Keratinocyte (primary cell): ENCODE measurements around the gene GLRX5. TPM values are rescaled to one million over a fixed set of nuclear protein-coding genes. Genes with fewer than 3 reads are reported as not detected.
"Not testable (repeated sequence)": the region's sequence is repeated elsewhere in the genome, so short reads cannot be mapped to it uniquely, and the experiment has no call there.

Experiments
- DNase-seq: peaks from one replicate; pipeline ENCODE4 v3.0.0-alpha.2; 2011; ENCODE audit warnings: low read depth, missing footprints, low spot score
- FAIRE-seq: peaks from 2 replicates; lab custom pipeline; 2011; peaks lifted over from hg19 to GRCh38; lab: Jason Lieb, UNC
- H2AFZ ChIP-seq: 2 replicates; pipeline ENCODE4 v1.6.0; 2012; ENCODE audit warnings: low read length, control low read depth, inconsistent platforms; ENCODE audit not compliant: control insufficient read depth
- H3K27ac ChIP-seq: 2 replicates; pipeline ENCODE4 v1.5.1; 2011; ENCODE audit warnings: low read length; ENCODE audit not compliant: control insufficient read depth, insufficient read depth
- H3K27me3 ChIP-seq: 3 replicates; pipeline ENCODE4 v1.6.0; 2011; ENCODE audit warnings: low read length; ENCODE audit not compliant: control insufficient read depth, insufficient read depth; ENCODE audit errors: extremely low read depth
- H3K36me3 ChIP-seq, 2 experiments: 2 replicates in 1 of 2; 3 replicates in 1 of 2; pipeline ENCODE4 v1.5.1; 2011; ENCODE audit warnings: low read length in 2 of 2, mild to moderate bottlenecking in 1 of 2; ENCODE audit not compliant: control insufficient read depth in 2 of 2, insufficient read depth in 2 of 2; ENCODE audit errors: extremely low read depth in 1 of 2
- H3K4me1 ChIP-seq: 3 replicates; pipeline ENCODE4 v1.5.1; 2011; ENCODE audit warnings: low read length; ENCODE audit not compliant: control insufficient read depth, insufficient read depth; ENCODE audit errors: extremely low read depth
- H3K4me2 ChIP-seq: 3 replicates; pipeline ENCODE4 v1.6.0; 2011; ENCODE audit warnings: low read depth, low read length; ENCODE audit not compliant: control insufficient read depth, insufficient read depth; ENCODE audit errors: extremely low read depth
- H3K4me3 ChIP-seq, 3 experiments: fragments of 200-600 bp in 1 of 3; sonication (generic) in 1 of 3; 2 replicates in 2 of 3; 3 replicates in 1 of 3; pipeline ENCODE4 v1.5.1; 2011 to 2016; ENCODE audit warnings: low read length in 3 of 3, mild to moderate bottlenecking in 3 of 3, control low read depth in 2 of 3, inconsistent platforms in 1 of 3, low read depth in 1 of 3, mixed read lengths in 1 of 3, mixed run types in 1 of 3, moderate library complexity in 1 of 3; ENCODE audit not compliant: control insufficient read depth in 2 of 3, insufficient read depth in 2 of 3; ENCODE audit errors: extremely low read depth in 1 of 3
- H3K79me2 ChIP-seq: 2 replicates; pipeline ENCODE4 v1.6.0; 2012; ENCODE audit warnings: low read length; ENCODE audit not compliant: control insufficient read depth, insufficient read depth
- H3K9ac ChIP-seq: 3 replicates; pipeline ENCODE4 v1.6.0; 2011; ENCODE audit warnings: low read length; ENCODE audit not compliant: control insufficient read depth, insufficient read depth; ENCODE audit errors: extremely low read depth
- H3K9me1 ChIP-seq: 3 replicates; pipeline ENCODE4 v1.6.0; 2011; ENCODE audit warnings: low read length; ENCODE audit not compliant: control insufficient read depth, insufficient read depth; ENCODE audit errors: extremely low read depth
- H3K9me3 ChIP-seq: 2 replicates; pipeline ENCODE4 v1.5.1; 2012; ENCODE audit warnings: low read depth, low read length; ENCODE audit not compliant: control insufficient read depth
- H4K20me1 ChIP-seq: 3 replicates; pipeline ENCODE4 v1.6.0; 2011; ENCODE audit warnings: low read length; ENCODE audit not compliant: control insufficient read depth, insufficient read depth; ENCODE audit errors: extremely low read depth
- CTCF ChIP-seq, 3 experiments: IDR thresholded peaks in 1 of 3; conservative IDR thresholded peaks in 1 of 3; optimal IDR thresholded peaks in 1 of 3; 2 replicates in 2 of 3; 3 replicates in 1 of 3; pipeline versions ENCODE3 to v1.5.1; 2011; ENCODE audit warnings: low read length in 3 of 3, mild to moderate bottlenecking in 3 of 3, moderate library complexity in 2 of 3, control low read depth in 1 of 3, inconsistent platforms in 1 of 3; ENCODE audit not compliant: insufficient read depth in 2 of 3; ENCODE audit errors: extremely low read depth in 1 of 3
- EZH2 ChIP-seq: IDR thresholded peaks from one replicate; pipeline ENCODE4 v1.6.1; 2012; ENCODE audit warnings: inconsistent platforms, mild to moderate bottlenecking, low read length, moderate library complexity
- dilution Hi-C: fragments of 300-500 bp; cut with MboI; formaldehyde crosslinking; loops from one replicate; pipeline ENCODE4 v1.7.0; 2020; ENCODE audit warnings: low sequenced_read_pairs; ENCODE audit not compliant: extremely low pct_ligation_motif_present
- polyA plus RNA-seq, 5 experiments: library from polyadenylated mRNA; depleted of rRNA in 3 of 5; stranded (reverse) in 3 of 5; stranded (forward) in 1 of 5; unstranded in 1 of 5; fragments of >200 nt; gene quantifications; 1 replicate in 1 of 5; 2 replicates in 3 of 5; 3 replicates in 1 of 5; pipeline versions ENCODE4 v1.2.1 to v1.2.3, GENCODE V29; 2011 to 2012; ENCODE audit warnings: missing spikeins in 2 of 5, low read depth in 1 of 5, low replicate concordance in 1 of 5

Gene GLRX5
- polyA plus RNA-seq, 1 donor (not counting 4 experiments of a cell fraction or from before 2014, with no cell fraction given) = 60.9 TPM

DNA sequence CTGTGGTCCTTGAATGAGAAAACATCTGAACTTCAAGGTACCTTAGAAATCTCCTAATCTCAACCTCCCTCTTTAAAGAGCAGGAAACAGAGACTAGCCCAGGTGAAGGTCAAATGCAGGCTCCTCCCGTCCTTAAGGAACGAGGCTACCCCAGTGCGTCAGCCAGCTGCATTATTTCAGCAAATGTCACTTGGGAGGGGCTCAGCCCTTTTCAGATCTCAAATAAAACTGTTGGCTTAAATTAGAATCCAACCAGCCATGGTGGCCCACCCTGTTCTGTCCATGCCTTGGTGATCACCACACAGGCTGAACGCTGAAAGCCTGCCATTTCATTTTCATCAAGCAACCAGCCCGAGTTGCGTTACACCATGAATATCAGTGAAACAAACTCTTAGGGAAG lies 25.4 kb upstream of the GLRX5 start:
- Histone ChIP-seq H3K4me1 (peaks cover 21% of the 10 kb centered on the region), H3K79me2 (no peaks in the 10 kb centered on the region), H3K9ac (no peak overlapping the region), H3K4me3 (no peak overlapping the region), H3K27ac (no peak overlapping the region), H3K4me2 (no peak overlapping the region), H3K9me1 (peaks cover 2% of the 10 kb centered on the region), H2AFZ (no peak overlapping the region), H3K36me3 (peaks cover 0 to 3% of the 10 kb centered on the region in 2 experiments), H3K27me3 (no peaks in the 10 kb centered on the region), H4K20me1 (peaks cover 5% of the 10 kb centered on the region), H3K9me3 (no peaks in the 10 kb centered on the region)
- DNase-seq (no peak), FAIRE-seq (no peak)
- TF ChIP-seq EZH2 (no peak), CTCF (optimal IDR thresholded peaks at IDR 0.05 in 1 of 3, IDR thresholded peaks at IDR 0.05 in 1 of 3, conservative IDR thresholded peaks at IDR 0.05 in 1 of 3; ENCODE audit: extremely low read depth in 1 of 3, insufficient read depth in 2 of 3, low read length in 3 of 3) (no peak)
- dilution Hi-C loops = no loop called here

- H2AFZ ChIP-seq, H3K36me3 ChIP-seq, FAIRE-seq, H3K9ac ChIP-seq, H3K4me3 ChIP-seq, H3K4me2 ChIP-seq, DNase-seq, H3K27me3 ChIP-seq, H3K9me3 ChIP-seq, dilution Hi-C loops, H3K27ac ChIP-seq, H4K20me1 ChIP-seq, H3K79me2 ChIP-seq, H3K9me1 ChIP-seq: not testable (repeated sequence)
- H3K4me1 ChIP-seq = peaks cover 30% of the 10 kb centered on the region
These were observed 24.5 kb upstream of the GLRX5 start for GRCh38 chr14:95510344-95510743.

DNA sequence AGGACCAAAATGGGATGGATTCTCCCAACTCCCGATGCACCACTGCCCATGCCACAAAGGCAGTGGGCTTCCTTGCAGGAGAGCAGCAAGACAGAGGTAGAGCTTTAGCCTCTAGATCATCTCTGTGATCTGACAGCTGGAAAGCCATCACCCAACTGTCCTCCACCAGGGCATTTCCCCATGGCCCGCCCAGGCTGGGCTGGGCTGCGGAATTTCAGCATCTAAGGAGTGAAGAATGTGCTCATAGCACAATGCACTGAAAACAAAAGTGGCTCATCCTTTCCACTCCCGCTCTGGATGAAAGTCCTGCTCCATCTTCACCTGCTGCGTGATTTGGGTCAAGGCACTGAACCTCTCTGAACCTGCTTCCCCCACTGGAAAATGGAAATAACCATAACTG lies 24.0 kb upstream of the GLRX5 start:
- Histone ChIP-seq H3K9me3 (no peaks in the 10 kb centered on the region), H3K27ac (no peak overlapping the region), H4K20me1 (peaks cover 5% of the 10 kb centered on the region), H3K4me3 (no peak overlapping the region), H3K9me1 (peaks cover 2% of the 10 kb centered on the region), H3K27me3 (no peaks in the 10 kb centered on the region), H2AFZ (no peak overlapping the region), H3K79me2 (no peaks in the 10 kb centered on the region), H3K4me2 (no peak overlapping the region), H3K36me3 (peaks cover 0 to 3% of the 10 kb centered on the region in 2 experiments), H3K9ac (no peak overlapping the region), H3K4me1 (peaks cover 34% of the 10 kb centered on the region)
- FAIRE-seq (no peak), DNase-seq (no peak)
- dilution Hi-C loops = no loop called here
- TF ChIP-seq EZH2 = no peak
- TF ChIP-seq CTCF (optimal IDR thresholded peaks at IDR 0.05 in 1 of 3, IDR thresholded peaks at IDR 0.05 in 1 of 3, conservative IDR thresholded peaks at IDR 0.05 in 1 of 3; ENCODE audit: extremely low read depth in 1 of 3, insufficient read depth in 2 of 3, low read length in 3 of 3) = no peak
